Omental fat pad (tissue), 4 donors: ENCODE results near the gene NPC1. TPM values are rescaled to one million over a fixed set of nuclear protein-coding genes. Genes with fewer than 3 reads are reported as not detected.

Experiments
- ATAC-seq: fragments of 150-250 bp; one replicate; pipeline ENCODE4 v1.9.1; 2016; ENCODE audit warnings: mild to moderate bottlenecking, moderate library complexity; ENCODE audit not compliant: low FRiP score
- DNase-seq: peaks from one replicate; pipeline ENCODE4 v3.0.0-alpha.2; 2019; ENCODE audit warnings: low spot score
- CTCF ChIP-seq, 3 donors: fragments of 450-650 bp; IDR thresholded peaks; one replicate each; pipeline ENCODE4 v1.5.1; 2016 to 2017; ENCODE audit warnings: antibody characterized with exemption in 3 of 3, mild to moderate bottlenecking in 3 of 3, moderate library complexity in 2 of 3
- total RNA-seq, 4 donors: library from RNA; depleted of rRNA; stranded (reverse); fragments of >200 nt; gene quantifications; one replicate each; pipeline ENCODE4 v1.1.0, GENCODE V29; 2016

Gene NPC1
- total RNA-seq, 4 donors from 2014 or later, result 49.3 to 116 (median 54.7) TPM

- no peak for TF ChIP-seq CTCF (IDR thresholded peaks at IDR 0.05)
- DNase-seq, result no peak
- ATAC-seq, result no peak
These were observed 44.8 kb downstream of the NPC1 start for GRCh38 chr18:23541349-23542093.

GRCh38 chr18:23540867-23541266, 45.4 kb downstream of the NPC1 start:
- DNase-seq (no peak), ATAC-seq (no peak)
- no peak for TF ChIP-seq CTCF (IDR thresholded peaks at IDR 0.05)

GRCh38 chr18:23539911-23540525, 46.3 kb downstream of the NPC1 start:
- ATAC-seq, result no peak
- TF ChIP-seq CTCF (IDR thresholded peaks at IDR 0.05), result no peak
- no peak for DNase-seq

GRCh38 chr18:23539296-23539695, 47.0 kb downstream of the NPC1 start:
- no peak for ATAC-seq
- no peak for DNase-seq
- no peak for TF ChIP-seq CTCF (IDR thresholded peaks at IDR 0.05)

GRCh38 chr18:23538870-23539269, 47.4 kb downstream of the NPC1 start:
- DNase-seq (no peak), ATAC-seq (no peak)
- TF ChIP-seq CTCF (IDR thresholded peaks at IDR 0.05), result no peak

GRCh38 chr18:23538001-23538400, 48.3 kb downstream of the NPC1 start:
- ATAC-seq, result no peak
- no peak for DNase-seq
- TF ChIP-seq CTCF (IDR thresholded peaks at IDR 0.05), result no peak

GRCh38 chr18:23537274-23537673, 49.0 kb downstream of the NPC1 start:
- no peak for TF ChIP-seq CTCF (IDR thresholded peaks at IDR 0.05)
- DNase-seq, result no peak
- ATAC-seq, result no peak
